Gastrocnemius medialis (tissue), 4 donors: ENCODE data around the gene ZDHHC17. TPM values are rescaled to one million over a fixed set of nuclear protein-coding genes. Genes with fewer than 3 reads are reported as not detected.

Experiments
- ATAC-seq, 2 donors: fragments of 150-250 bp; one replicate each; pipeline ENCODE4 v1.9.1; 2016
- DNase-seq, 2 donors: peaks; one replicate each; pipeline ENCODE4 v3.0.0-alpha.2; 2019
- H3K27ac ChIP-seq, 4 donors: fragments of 200-600 bp; sonication (generic); 1 replicate in 1 of 4; 2 replicates in 3 of 4; pipeline ENCODE4 v1.5.1; 2016 to 2018; ENCODE audit warnings: mild to moderate bottlenecking in 2 of 4, moderate library complexity in 1 of 4
- H3K27me3 ChIP-seq, 3 donors: fragments of 200-600 bp; sonication (generic) in 2 of 3; 1 replicate in 1 of 3; 2 replicates in 2 of 3; pipeline versions ENCODE4 v1.5.1 to v1.6.0; 2016 to 2019; ENCODE audit warnings: mild to moderate bottlenecking in 1 of 3, moderate library complexity in 1 of 3
- H3K36me3 ChIP-seq, 2 donors: fragments of 200-600 bp; sonication (generic) in 1 of 2; one replicate each; pipeline ENCODE4 v1.5.1; 2017 to 2018
- H3K4me1 ChIP-seq, 2 donors: fragments of 200-600 bp; sonication (generic) in 1 of 2; one replicate each; pipeline ENCODE4 v1.5.1; 2016 to 2017; ENCODE audit warnings: mild to moderate bottlenecking in 2 of 2
- H3K4me3 ChIP-seq, 4 donors: fragments of 200-600 bp; sonication (generic) in 3 of 4; 1 replicate in 1 of 4; 2 replicates in 3 of 4; pipeline ENCODE4 v1.5.1; 2016 to 2019; ENCODE audit warnings: mild to moderate bottlenecking in 2 of 4
- H3K9me3 ChIP-seq, 3 donors: fragments of 200-600 bp; sonication (generic) in 2 of 3; 1 replicate in 1 of 3; 2 replicates in 2 of 3; pipeline ENCODE4 v1.5.1; 2016 to 2019
- POLR2A ChIP-seq, 2 donors: fragments of 450-650 bp; IDR thresholded peaks; one replicate each; pipeline ENCODE4 v1.6.1; 2017; ENCODE audit warnings: antibody characterized with exemption in 2 of 2, mild to moderate bottlenecking in 2 of 2, moderate library complexity in 2 of 2
- in situ Hi-C, 4 donors: fragments of 200-750 bp; cut with MboI; loops; one replicate each; pipeline versions ENCODE4 v1.15.0 to v1.8.0; 2017; ENCODE audit warnings: low sequenced_read_pairs in 4 of 4
- intact Hi-C: fragments of 100-400 bp; cut with DNase I; formaldehyde crosslinking; loops from one replicate; pipeline ENCODE4 v1.15.1; 2023; ENCODE audit warnings: low total_unique reads
- total RNA-seq, 4 donors: library from RNA; depleted of rRNA; stranded (reverse); fragments of >200 nt; gene quantifications; one replicate each; pipeline versions ENCODE4 v1.1.0 to v1.2.3, GENCODE V29; 2016
- TF ChIP-seq, protein P1 (sequence below), 5 experiments: fragments of 450-650 bp in 3 of 5; fragments of 200-600 bp in 2 of 5; sonication (generic) in 2 of 5; IDR thresholded peaks in 4 of 5; conservative IDR thresholded peaks in 1 of 5; 1 replicate in 4 of 5; 2 replicates in 1 of 5; pipeline ENCODE4 v1.5.1; 2016 to 2019; ENCODE audit warnings: antibody characterized with exemption in 5 of 5, mild to moderate bottlenecking in 3 of 5, moderate library complexity in 3 of 5

The ZDHHC17 gene
- total RNA-seq, 4 donors from 2014 or later: 15.5 to 35.6 (median 19.3) TPM

DNA sequence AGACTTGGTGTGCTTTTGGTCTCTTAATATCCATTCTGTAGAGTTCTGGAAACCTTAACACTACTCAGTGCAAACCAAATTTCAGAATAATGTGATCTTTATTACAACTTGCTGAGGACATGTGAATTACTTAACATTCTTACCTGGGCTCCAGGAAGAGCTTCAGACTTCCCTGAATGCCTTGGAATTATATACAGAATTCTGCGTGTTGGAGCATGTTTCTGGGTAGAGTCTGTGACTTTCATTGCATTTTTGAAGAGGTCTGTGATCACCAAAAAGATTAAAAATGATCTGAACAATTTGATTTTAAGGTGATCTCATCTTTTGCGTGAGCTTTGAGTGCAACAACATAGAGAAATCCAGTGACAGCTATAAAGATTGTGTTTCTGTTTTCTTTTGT lies 35.4 kb downstream of the ZDHHC17 start:
- no peak overlapping the region for H3K27ac ChIP-seq
- H3K4me3 ChIP-seq: no peak overlapping the region
- no peaks in the 10 kb centered on the region for H3K27me3 ChIP-seq
- DNase-seq (no peak), ATAC-seq (no peak)
- no peaks in the 10 kb centered on the region for H3K9me3 ChIP-seq
- H3K36me3 ChIP-seq: no peaks in the 10 kb centered on the region
- TF ChIP-seq POLR2A (IDR thresholded peaks at IDR 0.05): no peak
- TF ChIP-seq, protein P1, sequence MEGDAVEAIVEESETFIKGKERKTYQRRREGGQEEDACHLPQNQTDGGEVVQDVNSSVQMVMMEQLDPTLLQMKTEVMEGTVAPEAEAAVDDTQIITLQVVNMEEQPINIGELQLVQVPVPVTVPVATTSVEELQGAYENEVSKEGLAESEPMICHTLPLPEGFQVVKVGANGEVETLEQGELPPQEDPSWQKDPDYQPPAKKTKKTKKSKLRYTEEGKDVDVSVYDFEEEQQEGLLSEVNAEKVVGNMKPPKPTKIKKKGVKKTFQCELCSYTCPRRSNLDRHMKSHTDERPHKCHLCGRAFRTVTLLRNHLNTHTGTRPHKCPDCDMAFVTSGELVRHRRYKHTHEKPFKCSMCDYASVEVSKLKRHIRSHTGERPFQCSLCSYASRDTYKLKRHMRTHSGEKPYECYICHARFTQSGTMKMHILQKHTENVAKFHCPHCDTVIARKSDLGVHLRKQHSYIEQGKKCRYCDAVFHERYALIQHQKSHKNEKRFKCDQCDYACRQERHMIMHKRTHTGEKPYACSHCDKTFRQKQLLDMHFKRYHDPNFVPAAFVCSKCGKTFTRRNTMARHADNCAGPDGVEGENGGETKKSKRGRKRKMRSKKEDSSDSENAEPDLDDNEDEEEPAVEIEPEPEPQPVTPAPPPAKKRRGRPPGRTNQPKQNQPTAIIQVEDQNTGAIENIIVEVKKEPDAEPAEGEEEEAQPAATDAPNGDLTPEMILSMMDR (IDR thresholded peaks at IDR 0.05 in 4 of 5, conservative IDR thresholded peaks at IDR 0.05 in 1 of 5): no peak
- H3K4me1 ChIP-seq: peaks cover 9 to 17% of the 10 kb centered on the region in 2 donors
- intact Hi-C loops (no loop called here), in situ Hi-C loops (loop anchor here in 1 of 4 donors (10.0 to 25.0 kb wide), 3 partner anchors 185 to 712 kb away; partner anchors contain the start of gene NAP1L1)

GRCh38 chr12:76802060-76802459 lies 38.1 kb downstream of the ZDHHC17 start:
- intact Hi-C loops (no loop called here), in situ Hi-C loops (no loop called here)
- no peaks in the 10 kb centered on the region for H3K9me3 ChIP-seq
- H3K4me3 ChIP-seq: no peak overlapping the region
- H3K27ac ChIP-seq: no peak overlapping the region
- no peak for TF ChIP-seq POLR2A (IDR thresholded peaks at IDR 0.05)
- TF ChIP-seq, protein P1 (IDR thresholded peaks at IDR 0.05 in 4 of 5, conservative IDR thresholded peaks at IDR 0.05 in 1 of 5): no peak
- ATAC-seq (no peak), DNase-seq (no peak)
- H3K4me1 ChIP-seq: peaks cover 0 to 6% of the 10 kb centered on the region in 2 donors
- peaks cover 0 to 17% of the 10 kb centered on the region in 2 donors for H3K36me3 ChIP-seq
- H3K27me3 ChIP-seq: no peaks in the 10 kb centered on the region

GRCh38 chr12:76804435-76804976 lies 40.6 kb downstream of the ZDHHC17 start:
- intact Hi-C loops (no loop called here), in situ Hi-C loops (no loop called here)
- Histone ChIP-seq H3K27me3 (no peaks in the 10 kb centered on the region), H3K27ac (no peak overlapping the region), H3K4me3 (no peak overlapping the region), H3K9me3 (no peaks in the 10 kb centered on the region), H3K36me3 (peaks cover 0 to 34% of the 10 kb centered on the region in 2 donors), H3K4me1 (peaks cover 0 to 6% of the 10 kb centered on the region in 2 donors)
- no peak for TF ChIP-seq POLR2A (IDR thresholded peaks at IDR 0.05)
- TF ChIP-seq, protein P1 (IDR thresholded peaks at IDR 0.05 in 4 of 5, conservative IDR thresholded peaks at IDR 0.05 in 1 of 5): no peak
- peak in 1 of 2 donors; percentile 19 for DNase-seq
- peak in 1 of 2 donors; percentile 77 for ATAC-seq

- H3K4me1 ChIP-seq: peaks cover 0 to 4% of the 10 kb centered on the region in 2 donors
- intact Hi-C loops: no loop called here
- peak overlapping the region in 1 of 4 donors; percentile 36 for H3K27ac ChIP-seq
- no peaks in the 10 kb centered on the region for H3K27me3 ChIP-seq
- TF ChIP-seq, protein P1 (IDR thresholded peaks at IDR 0.05 in 4 of 5, conservative IDR thresholded peaks at IDR 0.05 in 1 of 5): no peak
- TF ChIP-seq POLR2A (IDR thresholded peaks at IDR 0.05): no peak
- ATAC-seq (peak; percentile 56 to 85), DNase-seq (no peak)
- in situ Hi-C loops: no loop called here
- no peaks in the 10 kb centered on the region for H3K9me3 ChIP-seq
- H3K36me3 ChIP-seq: peaks cover 0 to 45% of the 10 kb centered on the region in 2 donors
- H3K4me3 ChIP-seq: no peak overlapping the region
These were observed 46.9 kb downstream of the ZDHHC17 start for GRCh38 chr12:76810671-76811419.
